Measurements from ENCODE around the gene RTF1. TPM values are rescaled to one million over a fixed set of nuclear protein-coding genes. Genes with fewer than 3 reads are reported as not detected.

RTF1 gene
- total RNA-seq, 1 experiment from 2014 or later = 49.5 TPM

DNA sequence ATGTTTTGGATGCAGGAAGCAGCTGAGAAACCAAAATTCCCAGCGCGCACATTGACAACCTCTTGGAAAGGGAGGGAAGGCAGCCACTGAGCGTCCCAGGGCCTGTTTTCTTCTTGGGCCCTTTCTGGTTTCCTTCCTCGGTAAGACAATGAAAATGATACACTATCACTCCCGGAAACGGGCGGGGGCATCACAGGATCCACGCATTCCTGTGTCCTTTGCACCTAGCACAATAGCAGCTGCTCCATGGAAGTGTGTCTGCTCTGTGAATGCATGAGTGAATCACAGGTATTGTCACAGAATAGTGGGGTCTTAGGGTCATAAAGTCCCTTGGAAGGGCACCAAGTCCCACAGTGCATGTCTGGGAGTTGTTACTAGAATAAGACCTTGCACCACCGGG is 70.5 kb downstream of the RTF1 start:
- Mint-ChIP-seq H3K36me3 (ENCODE audit: insufficient read depth in 1 of 3, low read depth in 3 of 3) (peaks cover under 1 to 12% (median under 1%) of the 10 kb centered on the region in 3 experiments; a peak in 4 of 7 replicates), H3K9me3 (no peaks in the 10 kb centered on the region; a peak in 1 of 5 replicates), H3K4me3 (no peak overlapping the region; a peak in 1 of 5 replicates), H3K27ac (no peak overlapping the region), H3K4me1 (peaks cover under 1 to 2% of the 10 kb centered on the region in 2 experiments; a peak in 2 of 4 replicates), H3K27me3 (ENCODE audit: low read depth) (peaks cover 33% of the 10 kb centered on the region)
- Histone ChIP-seq H3T11ph (ENCODE audit: low read length) (no peak overlapping the region), H3K79me2 (ENCODE audit: insufficient read depth, low read length) (no peaks in the 10 kb centered on the region), H3K56ac (ENCODE audit: insufficient read length, low read depth, low read length) (no peak overlapping the region), H3K27me3 (ENCODE audit: insufficient read depth, low read length) (peaks cover 14% of the 10 kb centered on the region; the same call in 1 of the 2 replicates), H3K14ac (ENCODE audit: insufficient read depth, low read length) (no peak overlapping the region), H3K9me3 (ENCODE audit: control insufficient read depth, low read depth, low read length) (no peaks in the 10 kb centered on the region), H2BK15ac (ENCODE audit: low read depth, low read length) (no peak overlapping the region), H3K23ac (ENCODE audit: insufficient read length, low read depth, low read length) (no peak overlapping the region), H3K4ac (ENCODE audit: low read depth, low read length) (no peak overlapping the region), H2BK20ac (ENCODE audit: low read depth, low read length, poor library complexity, severe bottlenecking) (no peak overlapping the region), H3K4me1 (ENCODE audit: insufficient read depth, low read length) (no peaks in the 10 kb centered on the region), H3K4me2 (ENCODE audit: insufficient read depth, insufficient read length, low read length) (no peak overlapping the region), H3K18ac (ENCODE audit: insufficient read length, low read depth, low read length) (no peak overlapping the region), H2AK5ac (ENCODE audit: insufficient read length, low read length) (no peak overlapping the region), H2AFZ (ENCODE audit: low read length) (no peak overlapping the region), H2BK120ac (ENCODE audit: low read depth, low read length, poor library complexity, severe bottlenecking) (no peak overlapping the region), H3K79me1 (ENCODE audit: insufficient read depth, low read depth, low read length, poor library complexity, severe bottlenecking) (no peaks in the 10 kb centered on the region), H2BK5ac (ENCODE audit: insufficient read length, low read length) (no peak overlapping the region), H3K27ac (ENCODE audit: insufficient read length, low read depth, low read length) (no peak overlapping the region), H2BK12ac (ENCODE audit: insufficient read length, low read depth, low read length) (no peak overlapping the region), H3K9ac (ENCODE audit: extremely low read depth, insufficient read length, low read length) (no peak overlapping the region), H4K20me1 (ENCODE audit: control insufficient read depth, insufficient read depth, insufficient read length) (no peaks in the 10 kb centered on the region), H3K23me2 (ENCODE audit: insufficient read length, low read depth, low read length, poor library complexity, severe bottlenecking) (no peaks in the 10 kb centered on the region), H4K5ac (ENCODE audit: insufficient read length, low read depth, low read length) (no peak overlapping the region), H4K91ac (ENCODE audit: insufficient read length, low read depth, low read length) (no peak overlapping the region), H4K8ac (replicated peaks; ENCODE audit: insufficient read length, low read depth, low read length) (no peak overlapping the region)
- no peak for DNase-seq
- TF ChIP-seq, protein P1, sequence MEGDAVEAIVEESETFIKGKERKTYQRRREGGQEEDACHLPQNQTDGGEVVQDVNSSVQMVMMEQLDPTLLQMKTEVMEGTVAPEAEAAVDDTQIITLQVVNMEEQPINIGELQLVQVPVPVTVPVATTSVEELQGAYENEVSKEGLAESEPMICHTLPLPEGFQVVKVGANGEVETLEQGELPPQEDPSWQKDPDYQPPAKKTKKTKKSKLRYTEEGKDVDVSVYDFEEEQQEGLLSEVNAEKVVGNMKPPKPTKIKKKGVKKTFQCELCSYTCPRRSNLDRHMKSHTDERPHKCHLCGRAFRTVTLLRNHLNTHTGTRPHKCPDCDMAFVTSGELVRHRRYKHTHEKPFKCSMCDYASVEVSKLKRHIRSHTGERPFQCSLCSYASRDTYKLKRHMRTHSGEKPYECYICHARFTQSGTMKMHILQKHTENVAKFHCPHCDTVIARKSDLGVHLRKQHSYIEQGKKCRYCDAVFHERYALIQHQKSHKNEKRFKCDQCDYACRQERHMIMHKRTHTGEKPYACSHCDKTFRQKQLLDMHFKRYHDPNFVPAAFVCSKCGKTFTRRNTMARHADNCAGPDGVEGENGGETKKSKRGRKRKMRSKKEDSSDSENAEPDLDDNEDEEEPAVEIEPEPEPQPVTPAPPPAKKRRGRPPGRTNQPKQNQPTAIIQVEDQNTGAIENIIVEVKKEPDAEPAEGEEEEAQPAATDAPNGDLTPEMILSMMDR (conservative IDR thresholded peaks at IDR 0.05) = no peak
- WGBS (ENCODE audit: extremely low coverage, insufficient read length, low lambda C conversion rate) = no CpG with 5 or more reads among the region's 9 CpGs
